HEK293T (cell line): ENCODE data around the gene MACROD2.

Source experiments
- FOXM1 ChIP-seq: fragments of 450-650 bp; IDR thresholded peaks from 2 replicates; pipeline ENCODE4 v1.6.1; 2017; ENCODE audit warnings: mild to moderate bottlenecking, borderline replicate concordance
- HDGF ChIP-seq: fragments of 450-650 bp; IDR thresholded peaks from 2 replicates; pipeline ENCODE4 v1.6.1; 2017; ENCODE audit warnings: antibody characterized with exemption, borderline replicate concordance
- LEF1 ChIP-seq: fragments of 450-650 bp; IDR thresholded peaks from 2 replicates; pipeline ENCODE4 v1.6.1; 2017; ENCODE audit warnings: mild to moderate bottlenecking, borderline replicate concordance
- PKNOX1 ChIP-seq: fragments of 450-650 bp; IDR thresholded peaks from 2 replicates; pipeline ENCODE4 v1.6.1; 2016

- TF ChIP-seq PKNOX1 (peak; percentile 74; the same call in 1 of the 2 replicates), LEF1 (no peak), FOXM1 (no peak), HDGF (no peak)
Measured at GRCh38 chr20:15256676-15257568, 1261.6 kb downstream of the MACROD2 start.
